HepG2 (cell line): Measurements from ENCODE around the gene DGKD. TPM values are rescaled to one million over a fixed set of nuclear protein-coding genes. Genes with fewer than 3 reads are reported as not detected.

Experiments used
- DR1 ChIP-seq: sonication (generic); formaldehyde crosslinking; IDR thresholded peaks from 2 replicates; pipeline ENCODE4 v1.8.0; 2021; ENCODE audit warnings: mild to moderate bottlenecking, missing genetic modification reagents, inconsistent platforms
- HCFC1 ChIP-seq: fragments of 150-350 bp; IDR thresholded peaks from 2 replicates; pipeline ENCODE4 v1.6.1; 2014; ENCODE audit warnings: low read depth, low read length
- HNRNPK ChIP-seq: fragments of 200-400 bp; formaldehyde crosslinking; IDR thresholded peaks from 2 replicates; pipeline ENCODE4 v1.6.1; 2018; ENCODE audit warnings: low read length, low read depth, moderate library complexity, mild to moderate bottlenecking; ENCODE audit not compliant: poor library complexity, severe bottlenecking
- MAFG ChIP-seq: sonication (generic); formaldehyde crosslinking; IDR thresholded peaks from 2 replicates; pipeline ENCODE4 v1.5.1; 2020; ENCODE audit warnings: mild to moderate bottlenecking, missing genetic modification reagents
- MXD3 ChIP-seq: IDR thresholded peaks from 2 replicates; pipeline ENCODE4 v1.6.1; 2016; ENCODE audit warnings: mild to moderate bottlenecking, missing biosample characterization, missing genetic modification reagents
- PRDM15 ChIP-seq: sonication (generic); formaldehyde crosslinking; IDR thresholded peaks from 2 replicates; pipeline ENCODE4 v1.4.0; 2020; ENCODE audit warnings: missing genetic modification reagents
- SAFB2 ChIP-seq: sonication (generic); formaldehyde crosslinking; IDR thresholded peaks from 2 replicates; pipeline ENCODE4 v1.5.1; 2020; ENCODE audit warnings: missing genetic modification reagents, low read depth, mild to moderate bottlenecking, borderline replicate concordance
- SIX1 ChIP-seq: sonication (generic); formaldehyde crosslinking; IDR thresholded peaks from 2 replicates; pipeline ENCODE4 v1.4.0; 2020; ENCODE audit warnings: missing genetic modification reagents, borderline replicate concordance
- SOX13 ChIP-seq, 3 experiments: fragments of 450-650 bp in 1 of 3; sonication (generic) in 1 of 3; formaldehyde crosslinking in 1 of 3; IDR thresholded peaks in 2 of 3; conservative IDR thresholded peaks in 1 of 3; 2 replicates each; pipeline versions ENCODE4 v1.5.0 to v1.6.1; 2016 to 2020; ENCODE audit warnings: antibody characterized with exemption in 1 of 3, mild to moderate bottlenecking in 1 of 3, missing compliant biosample characterization in 1 of 3, missing genetic modification reagents in 1 of 3, moderate library complexity in 1 of 3
- TFAP4 ChIP-seq: sonication (generic); IDR thresholded peaks from 2 replicates; pipeline ENCODE4 v1.6.1; 2016; ENCODE audit warnings: low read depth, borderline replicate concordance
- ZBTB42 ChIP-seq: sonication (generic); formaldehyde crosslinking; IDR thresholded peaks from 2 replicates; pipeline ENCODE4 v1.5.0; 2020; ENCODE audit warnings: mild to moderate bottlenecking, missing genetic modification reagents
- ZNF251 ChIP-seq: sonication (generic); formaldehyde crosslinking; IDR thresholded peaks from 2 replicates; pipeline ENCODE4 v1.9.0; 2021; ENCODE audit warnings: mild to moderate bottlenecking, missing genetic modification reagents
- ZNF337 ChIP-seq: sonication (generic); formaldehyde crosslinking; IDR thresholded peaks from 2 replicates; pipeline ENCODE4 v1.5.1; 2020; ENCODE audit warnings: missing genetic modification reagents, low read depth, mild to moderate bottlenecking, borderline replicate concordance
- ZNF619 ChIP-seq: sonication (generic); formaldehyde crosslinking; IDR thresholded peaks from 2 replicates; pipeline ENCODE4 v1.4.0; 2020; ENCODE audit warnings: mild to moderate bottlenecking, missing genetic modification reagents
- ZNF7 ChIP-seq: IDR thresholded peaks from 2 replicates; pipeline ENCODE4 v1.6.1; 2016; ENCODE audit warnings: missing biosample characterization, missing genetic modification reagents
- polyA plus RNA-seq, 8 experiments: library from polyadenylated mRNA; depleted of rRNA in 3 of 8; stranded (reverse) in 7 of 8; unstranded in 1 of 8; fragments of >200 nt; fragmentation: Illumina TruSeq in 4 of 8; extraction: Trizol in 4 of 8; gene quantifications; 2 replicates each; pipeline versions ENCODE4 v1.2.1 to v1.2.3, GENCODE V29; 2011 to 2016; ENCODE audit warnings: low read depth in 4 of 8, missing spikeins in 1 of 8, mixed read lengths in 1 of 8; ENCODE audit not compliant: insufficient read depth in 1 of 8
- total RNA-seq, 5 experiments: library from RNA; depleted of rRNA; stranded (reverse); fragments of >200 nt; fragmentation: Illumina TruSeq; extraction: Trizol; gene quantifications; 2 replicates each; pipeline ENCODE4 v1.2.3, GENCODE V29; 2016; ENCODE audit warnings: low read depth in 1 of 5

DGKD gene
- total and polyA plus RNA-seq, 2 of the 13 experiments (the other 11 are each of a cell fraction or from before 2014, with no cell fraction given), result 24.5 to 33.2 TPM

GRCh38 chr2:233426619-233427342 is 72.5 kb downstream of the DGKD start (continued):
- peak; percentile 10; the same call in 1 of the 2 replicates for TF ChIP-seq TFAP4
- TF ChIP-seq SAFB2 (CRISPR knock-in tag), result no peak
- TF ChIP-seq SIX1, result no peak
- TF ChIP-seq SOX13 (IDR thresholded peaks at IDR 0.05), result no peak
- no peak for TF ChIP-seq SOX13 (CRISPR knock-in tag; conservative IDR thresholded peaks at IDR 0.05 in 1 of 2, IDR thresholded peaks at IDR 0.05 in 1 of 2)
- TF ChIP-seq ZBTB42 (CRISPR knock-in tag), result no peak
- TF ChIP-seq MAFG, result 0 out of 2 replicates have a peak, but pooled peaks have one; percentile 35
- TF ChIP-seq ZNF7 (CRISPR knock-in tag), result peak; percentile 94
- no peak for TF ChIP-seq ZNF337 (CRISPR knock-in tag)
- no peak for TF ChIP-seq MXD3
- no peak for TF ChIP-seq DR1
- no peak for TF ChIP-seq ZNF251 (CRISPR knock-in tag)
- no peak for TF ChIP-seq HCFC1
- TF ChIP-seq HNRNPK, result no peak
- TF ChIP-seq PRDM15 (CRISPR knock-in tag), result no peak
- no peak for TF ChIP-seq ZNF619 (CRISPR knock-in tag)
- TF ChIP-seq, all 625 proteins: peak for 14
